Measurements from ENCODE around the gene CELF2. TPM values are rescaled to one million over a fixed set of nuclear protein-coding genes. Genes with fewer than 3 reads are reported as not detected.

The CELF2 gene
- total RNA-seq (2011; cell fraction: chromatin; rRNA removed; ENCODE audit: low replicate concordance), result 13.0 and 17.8 TPM in 2 replicates
- 8.3 and 9.8 TPM in 2 replicates for total RNA-seq (2011; cell fraction: nucleolus; rRNA removed)
- 8.8 and 11.5 TPM in 2 replicates for total RNA-seq (2011; cell fraction: nucleoplasm; rRNA removed)
- 11.3 and 11.7 TPM in 2 replicates for total RNA-seq (2014; rRNA removed)
- 7.9 and 9.9 TPM in 2 replicates for total RNA-seq (2014; rRNA removed; fragmentation: Illumina TruSeq; extraction: Trizol)
- total RNA-seq (2015; rRNA removed; fragmentation: Illumina TruSeq; extraction: Trizol), result 13.6 and 14.0 TPM in 2 replicates
- 15.8 and 20.3 TPM in 2 replicates for total RNA-seq (2021)
- 11.1 and 12.8 TPM in 2 replicates for polyA plus RNA-seq (2011; rRNA removed)
- 11.9 and 17.6 TPM in 2 replicates for polyA plus RNA-seq (2011; cell fraction: cytosol; rRNA removed)
- polyA plus RNA-seq (2011; cell fraction: nucleus; rRNA removed), result 18.5 and 18.6 TPM in 2 replicates
- 12.4 and 21.1 TPM in 2 replicates for polyA plus RNA-seq (2012)
- polyA plus RNA-seq (2014; fragmentation: Illumina TruSeq; extraction: Trizol), result 11.7 and 13.0 TPM in 2 replicates
- polyA plus RNA-seq (2014; fragmentation: Nextera tagmentation; extraction: Ambion mirVana), result 1 to 10 TPM; 4.0 to 5.4 TPM
- polyA plus RNA-seq (2014; rRNA removed), result 8.8 and 9.9 TPM in 2 replicates
- polyA minus RNA-seq (2011; rRNA and poly(A)+ RNA removed), result 24.7 and 30.1 TPM in 2 replicates
- 17.8 and 25.1 TPM in 2 replicates for polyA minus RNA-seq (2011; cell fraction: cytosol; rRNA and poly(A)+ RNA removed)
- 14.0 and 27.1 TPM in 2 replicates for polyA minus RNA-seq (2011; cell fraction: nucleus; rRNA and poly(A)+ RNA removed)
- percentile 53 among the genes with signal in this experiment for Bru-seq, nascent RNA
- percentile 48 among the genes with signal in this experiment for BruChase-seq, experiment 1, labeled RNA remaining after a 2-hour chase
- percentile 48 among the genes with signal in this experiment for BruChase-seq, experiment 2, labeled RNA remaining after a 6-hour chase
- long read RNA-seq, experiment 1, partial matches to known transcripts, result 5 of 19 reads
- long read RNA-seq, experiment 1, other reads (novel, unspliced or antisense), result 14 of 19 reads
- long read RNA-seq, experiment 2, partial matches to known transcripts, result 0 of 3 reads
- long read RNA-seq, experiment 2, other reads (novel, unspliced or antisense), result 3 of 3 reads
- long read RNA-seq, experiment 3, partial matches to known transcripts, result 2 of 6 reads
- long read RNA-seq, experiment 3, other reads (novel, unspliced or antisense), result 3 of 6 reads

GRCh38 chr10:11017570-11018431, at the start of gene CELF2:
Gene CELF2, plus strand, starts transcription at chr10:11017872. Its CDS starts 218 bp downstream, at chr10:11018090.
- ChIA-PET POLR2A (no interaction called here), CTCF (ENCODE audit: low intra/inter-chr PET ratio) (no interaction called here)
- in situ Hi-C loops (cut with MboI), result no loop called here
- DNase-seq (ENCODE audit: extremely low read depth in 1 of 4, low spot score in 3 of 4), result peak; percentile 12 to 18 (median 14)
- no peak for FAIRE-seq
- 5% methylated on average over 45 of the region's 133 CpGs for WGBS (ENCODE audit: insufficient coverage, low coverage, missing lambda C conversion rate)
- no peaks in the 10 kb centered on the region for H3K36me3 ChIP-seq (ENCODE audit: control insufficient read depth, insufficient read depth, low read length)
- peak; percentile 38; the same call in 2 of the 3 replicates for ATAC-seq
- no peak within 1 kb of the TSS; a peak in 1 of 4 replicates for H3K9ac ChIP-seq (ENCODE audit: insufficient read depth in 1 of 2, low read depth in 2 of 2, low read length in 2 of 2)
- peak within 1 kb of the TSS; percentile 30; the same call in 1 of the 2 replicates for H3K4me2 ChIP-seq (ENCODE audit: insufficient read depth, low read length)
- no peak within 1 kb of the TSS for H2AFZ ChIP-seq (ENCODE audit: low read depth, low read length)
- H3K9me3 ChIP-seq (replicated peaks; ENCODE audit: control insufficient read depth, insufficient read depth, low read depth, low read length), result no peaks in the 10 kb centered on the region
- H4K20me1 ChIP-seq (replicated peaks; ENCODE audit: control insufficient read depth, insufficient read depth, low read length), result no peaks in the 10 kb centered on the region
- peaks cover 16 to 18% of the 10 kb centered on the region in 2 experiments for H3K27me3 ChIP-seq (ENCODE audit: control insufficient read depth in 2 of 2, insufficient read depth in 2 of 2, low read length in 2 of 2)
- intact Hi-C loops (cut with micrococcal nuclease), result no loop called here
- H3K79me2 ChIP-seq (ENCODE audit: control insufficient read depth, insufficient read depth, low read length), result no peaks in the 10 kb centered on the region
- H3K27ac ChIP-seq (ENCODE audit: extremely low read depth, low read depth, low read length), result no peak within 1 kb of the TSS
- H3K4me3 ChIP-seq, result peak within 1 kb of the TSS; percentile 29
- no TSS peak for BruUV-seq (replicated peaks)
- H3K4me1 ChIP-seq (replicated peaks in 1 of 2; ENCODE audit: control insufficient read depth in 2 of 2, insufficient read depth in 2 of 2, low read length in 2 of 2), result peaks cover 0 to 13% of the 10 kb centered on the region in 2 experiments; a peak in 2 of 5 replicates
- H3K9me1 ChIP-seq (ENCODE audit: control insufficient read depth, insufficient read depth, low read length), result no peaks in the 10 kb centered on the region
- no peak for TF ChIP-seq CREB1 (IDR thresholded peaks at IDR 0.05)
- no peak for TF ChIP-seq CREB1 (CRISPR knock-in tag; IDR thresholded peaks at IDR 0.05)
- TF ChIP-seq CXXC5 (CRISPR knock-in tag; IDR thresholded peaks at IDR 0.05), result peak; percentile 38; the same call in 1 of the 2 replicates
- no peak for TF ChIP-seq RBM14 (IDR thresholded peaks at IDR 0.05; ENCODE audit: borderline replicate concordance, insufficient read depth, low read depth, low read length)
- TF ChIP-seq, protein P1, sequence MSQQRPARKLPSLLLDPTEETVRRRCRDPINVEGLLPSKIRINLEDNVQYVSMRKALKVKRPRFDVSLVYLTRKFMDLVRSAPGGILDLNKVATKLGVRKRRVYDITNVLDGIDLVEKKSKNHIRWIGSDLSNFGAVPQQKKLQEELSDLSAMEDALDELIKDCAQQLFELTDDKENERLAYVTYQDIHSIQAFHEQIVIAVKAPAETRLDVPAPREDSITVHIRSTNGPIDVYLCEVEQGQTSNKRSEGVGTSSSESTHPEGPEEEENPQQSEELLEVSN (IDR thresholded peaks at IDR 0.05; ENCODE audit: borderline replicate concordance in 1 of 2, extremely low read depth in 1 of 2, insufficient read depth in 1 of 2, insufficient read length in 1 of 2, low read depth in 1 of 2, low read length in 1 of 2, poor library complexity in 1 of 2, severe bottlenecking in 1 of 2), result peak in 1 of 2 experiments; percentile 46
- TF ChIP-seq ZNF57 (CRISPR knock-in tag; IDR thresholded peaks at IDR 0.05), result no peak
- TF ChIP-seq ZBTB49 (CRISPR knock-in tag; IDR thresholded peaks at IDR 0.05; ENCODE audit: borderline replicate concordance), result no peak
- no peak for TF ChIP-seq CREB3 (tag; conservative IDR thresholded peaks at IDR 0.05; ENCODE audit: low read depth)
- TF ChIP-seq ZSCAN29 (IDR thresholded peaks at IDR 0.05), result no peak
- no peak for TF ChIP-seq HEY1 (CRISPR knock-in tag; IDR thresholded peaks at IDR 0.05; ENCODE audit: borderline replicate concordance)
- no peak for TF ChIP-seq PHF20 (IDR thresholded peaks at IDR 0.05; ENCODE audit: partially characterized antibody)

Measured in K562 (cell line).